Measurements from ENCODE around the gene SUGP2.

The SUGP2 gene

DNA sequence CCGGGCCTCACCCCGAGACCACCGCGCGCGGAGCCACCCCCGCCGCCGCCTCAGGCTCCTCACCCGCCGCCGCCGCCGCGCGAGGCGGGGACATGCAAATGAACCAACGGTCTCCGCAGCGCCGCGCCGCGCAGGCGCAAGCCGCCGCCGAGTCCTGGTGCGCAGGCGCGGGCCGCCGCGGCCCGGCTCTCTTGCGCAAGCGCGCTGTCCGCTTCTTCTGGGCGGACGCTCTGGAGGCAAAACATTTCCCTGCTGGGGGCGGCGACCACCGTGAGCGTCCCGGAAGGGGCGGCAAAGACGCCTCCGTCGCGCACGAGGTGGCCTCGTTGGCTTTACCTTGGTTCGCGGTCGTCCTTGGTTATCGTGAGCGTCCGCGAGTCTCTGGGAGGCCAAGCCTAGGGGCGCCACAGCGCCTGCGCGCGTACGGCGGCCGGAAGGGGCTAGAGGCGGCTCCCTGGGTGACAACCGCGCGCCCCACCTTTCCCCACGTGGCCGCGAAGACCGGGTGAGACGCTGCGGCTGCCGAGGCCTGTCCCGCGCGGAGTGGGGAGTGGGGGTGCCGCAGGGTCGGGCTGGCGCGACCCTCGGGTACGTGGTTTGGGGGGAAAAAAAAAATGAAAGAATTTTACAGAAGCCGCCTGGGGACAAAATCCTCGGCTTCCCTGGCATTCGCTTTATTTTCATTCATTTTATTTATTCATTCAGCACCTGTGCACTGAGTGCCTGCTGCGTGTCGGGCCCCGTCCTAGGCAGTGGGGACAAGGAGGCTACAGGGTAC lies at the start of gene SUGP2, which contains the start of gene ARMC6:
SUGP2 (minus strand) TSS at position 92 of the 778 bp plus-strand sequence. CDS start 2,446 bp downstream, outside the sequence.
ARMC6 (plus strand) TSS at position 178 of the 778 bp plus-strand sequence. CDS start 607 bp downstream, outside the sequence.
- CTCF ChIA-PET, result no interaction called here
- peak within 1 kb of the TSS; percentile 92 for H3K27ac ChIP-seq
- DNase-seq (ENCODE audit: low spot score), result peak; percentile 97
- TF ChIP-seq, protein P1, sequence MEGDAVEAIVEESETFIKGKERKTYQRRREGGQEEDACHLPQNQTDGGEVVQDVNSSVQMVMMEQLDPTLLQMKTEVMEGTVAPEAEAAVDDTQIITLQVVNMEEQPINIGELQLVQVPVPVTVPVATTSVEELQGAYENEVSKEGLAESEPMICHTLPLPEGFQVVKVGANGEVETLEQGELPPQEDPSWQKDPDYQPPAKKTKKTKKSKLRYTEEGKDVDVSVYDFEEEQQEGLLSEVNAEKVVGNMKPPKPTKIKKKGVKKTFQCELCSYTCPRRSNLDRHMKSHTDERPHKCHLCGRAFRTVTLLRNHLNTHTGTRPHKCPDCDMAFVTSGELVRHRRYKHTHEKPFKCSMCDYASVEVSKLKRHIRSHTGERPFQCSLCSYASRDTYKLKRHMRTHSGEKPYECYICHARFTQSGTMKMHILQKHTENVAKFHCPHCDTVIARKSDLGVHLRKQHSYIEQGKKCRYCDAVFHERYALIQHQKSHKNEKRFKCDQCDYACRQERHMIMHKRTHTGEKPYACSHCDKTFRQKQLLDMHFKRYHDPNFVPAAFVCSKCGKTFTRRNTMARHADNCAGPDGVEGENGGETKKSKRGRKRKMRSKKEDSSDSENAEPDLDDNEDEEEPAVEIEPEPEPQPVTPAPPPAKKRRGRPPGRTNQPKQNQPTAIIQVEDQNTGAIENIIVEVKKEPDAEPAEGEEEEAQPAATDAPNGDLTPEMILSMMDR (conservative IDR thresholded peaks at IDR 0.05; ENCODE audit: low read depth), result no peak
- POLR2A ChIA-PET (ENCODE audit: low non-redundant PET), result interaction anchor here (0.6 kb wide), 1 partner anchor 61 kb away, joined by 4 read pairs; no protein-coding TSS in a partner anchor

DNA sequence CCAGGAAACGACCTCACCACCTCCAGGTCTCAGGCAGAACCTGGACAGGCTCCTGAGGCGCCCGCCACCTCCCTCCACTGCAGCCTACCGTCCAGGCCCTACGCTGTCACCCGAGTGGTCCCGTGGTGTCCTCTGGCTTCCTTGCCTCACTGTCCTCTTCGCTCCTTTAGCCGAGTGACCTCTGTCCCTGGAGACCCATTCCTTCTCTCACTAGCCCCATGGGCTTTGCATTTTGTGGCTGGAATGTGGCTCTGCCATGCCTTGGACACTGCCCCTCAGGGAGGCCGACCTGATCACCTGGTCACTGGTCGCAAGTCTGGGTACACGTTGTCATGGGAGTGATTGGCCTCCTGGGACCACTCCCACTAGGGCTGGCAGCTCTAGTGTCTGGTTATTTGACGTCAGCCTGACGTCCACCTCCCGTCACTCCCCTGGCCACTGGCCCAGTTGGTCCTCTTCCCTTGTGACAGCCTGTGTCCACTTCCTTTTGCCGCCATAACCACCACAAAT lies 48.4 kb upstream of the SUGP2 start:
- DNase-seq (ENCODE audit: low spot score), result no peak
- TF ChIP-seq, protein P1 (conservative IDR thresholded peaks at IDR 0.05; ENCODE audit: low read depth), result no peak
- no peak overlapping the region for H3K27ac ChIP-seq
- ChIA-PET POLR2A (ENCODE audit: low non-redundant PET) (no interaction called here), CTCF (no interaction called here)

DNA sequence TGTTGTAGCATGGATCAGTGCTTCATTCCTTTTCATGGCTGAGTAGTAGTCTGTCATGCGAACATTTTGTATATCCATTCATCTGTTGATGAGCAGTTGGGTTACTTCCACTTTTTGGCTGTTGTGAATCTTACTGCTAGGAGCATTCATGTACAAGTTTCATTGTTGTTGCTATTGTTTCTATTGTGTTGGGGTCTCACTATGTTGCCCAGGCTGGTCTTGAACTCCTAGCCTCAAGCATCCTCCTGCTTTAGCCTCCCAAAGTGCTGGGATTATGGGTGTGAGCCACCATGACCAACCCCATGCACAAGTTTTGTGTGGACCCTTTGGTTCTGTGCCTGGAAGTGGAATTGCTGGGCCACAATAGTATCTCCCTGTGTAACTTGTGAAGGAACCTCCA lies 46.3 kb upstream of the SUGP2 start:
- POLR2A ChIA-PET (ENCODE audit: low non-redundant PET), result no interaction called here

DNA sequence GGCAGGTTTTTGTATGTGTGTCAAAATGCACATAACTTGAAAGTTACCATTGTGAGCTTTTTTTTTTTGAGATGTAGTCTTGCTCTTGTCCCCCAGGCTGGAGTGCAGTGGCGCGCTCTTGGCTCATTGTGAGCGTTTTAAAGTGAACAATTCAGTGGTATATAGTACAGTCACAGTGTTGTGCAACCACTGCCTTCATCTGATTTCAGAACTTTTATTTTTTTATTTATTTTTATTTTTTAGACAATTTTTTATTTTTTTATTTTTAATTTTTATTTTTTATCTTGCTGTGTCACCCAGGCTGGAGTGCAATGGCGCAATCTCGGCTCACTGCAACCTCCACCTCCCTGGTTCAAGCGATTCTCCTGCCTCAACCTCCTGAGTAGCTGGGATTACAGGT lies 45.5 kb upstream of the SUGP2 start:
- no peak for DNase-seq (ENCODE audit: low spot score)
- CTCF ChIA-PET, result no interaction called here
- TF ChIP-seq, protein P1 (conservative IDR thresholded peaks at IDR 0.05; ENCODE audit: low read depth), result no peak
- POLR2A ChIA-PET (ENCODE audit: low non-redundant PET), result no interaction called here
- H3K27ac ChIP-seq, result no peak overlapping the region

More for the DNA sequence above, 46.3 kb upstream of the SUGP2 start:
- DNase-seq (ENCODE audit: low spot score), result no peak
- no peak overlapping the region for H3K27ac ChIP-seq
- TF ChIP-seq, protein P1 (conservative IDR thresholded peaks at IDR 0.05; ENCODE audit: low read depth), result no peak
- CTCF ChIA-PET, result no interaction called here

DNA sequence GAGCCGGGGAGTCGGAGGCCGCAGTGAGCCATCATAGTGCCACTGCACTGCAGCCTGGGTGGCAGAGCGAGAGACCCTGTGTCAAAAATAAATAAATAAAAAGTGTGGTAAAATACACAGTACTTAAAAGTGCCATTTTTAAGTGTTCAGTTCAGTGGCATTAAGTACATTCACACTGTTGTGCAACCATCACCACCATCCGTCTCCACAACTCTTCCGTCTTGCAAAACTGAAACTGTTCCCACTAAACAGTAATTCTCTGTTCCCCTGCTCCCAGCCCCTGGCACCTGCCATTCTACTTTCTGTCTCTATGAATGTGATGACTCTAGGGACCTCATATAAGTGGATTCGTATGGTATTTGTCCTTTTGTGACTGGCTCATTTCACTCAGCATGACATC lies 43.8 kb upstream of the SUGP2 start:
- DNase-seq (ENCODE audit: low spot score), result no peak
- CTCF ChIA-PET, result interaction anchor here (0.9 kb wide), 1 partner anchor 69 kb away, joined by 3 read pairs; no protein-coding TSS in a partner anchor
- POLR2A ChIA-PET (ENCODE audit: low non-redundant PET), result no interaction called here
- no peak overlapping the region for H3K27ac ChIP-seq
- TF ChIP-seq, protein P1 (conservative IDR thresholded peaks at IDR 0.05; ENCODE audit: low read depth), result no peak

DNA sequence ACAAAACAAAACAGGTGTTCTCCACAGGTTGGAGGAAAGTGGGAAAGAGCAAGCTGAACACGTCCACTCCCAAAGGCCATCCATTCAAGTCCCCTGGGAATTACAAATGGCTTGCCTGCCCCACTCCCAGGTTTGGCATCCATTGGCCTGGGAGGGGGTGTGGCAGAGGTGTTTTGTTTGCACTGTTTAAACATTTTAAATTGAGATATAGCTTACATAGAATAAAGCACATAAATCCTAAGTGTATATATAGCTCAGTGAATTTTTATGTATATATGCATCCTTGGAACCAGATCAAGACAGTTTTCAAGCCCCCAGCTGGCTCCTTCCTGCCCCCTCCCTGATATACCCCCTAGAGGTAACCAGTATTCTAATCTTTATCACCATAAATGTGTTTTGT lies 43.2 kb upstream of the SUGP2 start:
- no peak for DNase-seq (ENCODE audit: low spot score)
- CTCF ChIA-PET, result interaction anchor here (0.9 kb wide), 1 partner anchor 69 kb away, joined by 3 read pairs; no protein-coding TSS in a partner anchor
- POLR2A ChIA-PET (ENCODE audit: low non-redundant PET), result interaction anchor here (0.6 kb wide), 1 partner anchor 10 kb away, joined by 3 read pairs; no protein-coding TSS in a partner anchor
- no peak overlapping the region for H3K27ac ChIP-seq
- TF ChIP-seq, protein P1 (conservative IDR thresholded peaks at IDR 0.05; ENCODE audit: low read depth), result no peak
